ENCODE measurements around the gene PTPN12. TPM values are rescaled to one million over a fixed set of nuclear protein-coding genes. Genes with fewer than 3 reads are reported as not detected.

The PTPN12 gene
- total and polyA plus RNA-seq, 4 donors = 52.2 to 92.9 (median 57.1) TPM

GRCh38 chr7:77548206-77548605, 11.1 kb downstream of the PTPN12 start:
- WGBS (ENCODE audit: insufficient coverage) = no CpG with 5 or more reads among the region's 3 CpGs
- no peak for DNase-seq (ENCODE audit: low read depth in 4 of 6, low spot score in 6 of 6)
- no peaks in the 10 kb centered on the region for H3K4me1 ChIP-seq (ENCODE audit: control insufficient read depth, insufficient read depth, low read length)

GRCh38 chr7:77549106-77549870, 12.2 kb downstream of the PTPN12 start:
- no peaks in the 10 kb centered on the region for H3K4me1 ChIP-seq (ENCODE audit: control insufficient read depth, insufficient read depth, low read length)
- H3K9me3 ChIP-seq (ENCODE audit: control insufficient read depth, insufficient read depth, low read length) = peaks cover 1% of the 10 kb centered on the region
- H3K27ac ChIP-seq (ENCODE audit: low read depth, low read length) = no peak overlapping the region
- no CpG with 5 or more reads among the region's 3 CpGs for WGBS (ENCODE audit: insufficient coverage)
- no peaks in the 10 kb centered on the region for H3K27me3 ChIP-seq (ENCODE audit: control insufficient read depth, insufficient read depth, low read length)
- H3K36me3 ChIP-seq (ENCODE audit: control insufficient read depth, insufficient read depth, low read length) = no peaks in the 10 kb centered on the region
- H3K4me3 ChIP-seq (ENCODE audit: low read depth, low read length) = no peak overlapping the region
- DNase-seq (ENCODE audit: low read depth in 4 of 6, low spot score in 6 of 6) = no peak

More at GRCh38 chr7:77548206-77548605, 11.1 kb downstream of the PTPN12 start:
- Histone ChIP-seq H3K27ac (ENCODE audit: low read depth, low read length) (no peak overlapping the region), H3K9me3 (ENCODE audit: control insufficient read depth, insufficient read depth, low read length) (peaks cover 4% of the 10 kb centered on the region), H3K4me3 (ENCODE audit: low read depth, low read length) (no peak overlapping the region), H3K27me3 (ENCODE audit: control insufficient read depth, insufficient read depth, low read length) (no peaks in the 10 kb centered on the region), H3K36me3 (ENCODE audit: control insufficient read depth, insufficient read depth, low read length) (no peaks in the 10 kb centered on the region)

- no CpG with 5 or more reads among the region's 3 CpGs for WGBS (ENCODE audit: insufficient coverage)
- H3K4me3 ChIP-seq (ENCODE audit: low read depth, low read length) = no peak overlapping the region
- H3K27ac ChIP-seq (ENCODE audit: low read depth, low read length) = no peak overlapping the region
- no peaks in the 10 kb centered on the region for H3K36me3 ChIP-seq (ENCODE audit: control insufficient read depth, insufficient read depth, low read length)
- no peaks in the 10 kb centered on the region for H3K4me1 ChIP-seq (ENCODE audit: control insufficient read depth, insufficient read depth, low read length)
- H3K27me3 ChIP-seq (ENCODE audit: control insufficient read depth, insufficient read depth, low read length) = no peaks in the 10 kb centered on the region
- no peak for DNase-seq (ENCODE audit: low read depth in 4 of 6, low spot score in 6 of 6)
- H3K9me3 ChIP-seq (ENCODE audit: control insufficient read depth, insufficient read depth, low read length) = peaks cover 1% of the 10 kb centered on the region
These were observed 13.5 kb downstream of the PTPN12 start for GRCh38 chr7:77550586-77550985.

GRCh38 chr7:77553123-77553522, 16.0 kb downstream of the PTPN12 start:
- Histone ChIP-seq H3K27ac (ENCODE audit: low read depth, low read length) (no peak overlapping the region), H3K36me3 (ENCODE audit: control insufficient read depth, insufficient read depth, low read length) (no peaks in the 10 kb centered on the region), H3K27me3 (ENCODE audit: control insufficient read depth, insufficient read depth, low read length) (no peaks in the 10 kb centered on the region), H3K4me1 (ENCODE audit: control insufficient read depth, insufficient read depth, low read length) (no peaks in the 10 kb centered on the region), H3K9me3 (ENCODE audit: control insufficient read depth, insufficient read depth, low read length) (peaks cover 1% of the 10 kb centered on the region), H3K4me3 (ENCODE audit: low read depth, low read length) (no peak overlapping the region)
- WGBS (ENCODE audit: insufficient coverage) = no CpG with 5 or more reads among the region's 2 CpGs
- DNase-seq (ENCODE audit: low read depth in 4 of 6, low spot score in 6 of 6) = no peak

- Histone ChIP-seq H3K27ac (ENCODE audit: low read depth, low read length) (no peak overlapping the region), H3K27me3 (ENCODE audit: control insufficient read depth, insufficient read depth, low read length) (no peaks in the 10 kb centered on the region), H3K4me1 (ENCODE audit: control insufficient read depth, insufficient read depth, low read length) (no peaks in the 10 kb centered on the region), H3K4me3 (ENCODE audit: low read depth, low read length) (no peak overlapping the region), H3K9me3 (ENCODE audit: control insufficient read depth, insufficient read depth, low read length) (peaks cover 1% of the 10 kb centered on the region), H3K36me3 (ENCODE audit: control insufficient read depth, insufficient read depth, low read length) (no peaks in the 10 kb centered on the region)
- no peak for DNase-seq (ENCODE audit: low read depth in 4 of 6, low spot score in 6 of 6)
- WGBS (ENCODE audit: insufficient coverage) = no CpG with 5 or more reads among the region's 2 CpGs
These were observed 21.3 kb downstream of the PTPN12 start for GRCh38 chr7:77558284-77558967.

GRCh38 chr7:77561352-77561751, 24.3 kb downstream of the PTPN12 start:
- Histone ChIP-seq H3K27me3 (ENCODE audit: control insufficient read depth, insufficient read depth, low read length) (no peaks in the 10 kb centered on the region), H3K4me1 (ENCODE audit: control insufficient read depth, insufficient read depth, low read length) (no peaks in the 10 kb centered on the region), H3K9me3 (ENCODE audit: control insufficient read depth, insufficient read depth, low read length) (no peaks in the 10 kb centered on the region), H3K36me3 (ENCODE audit: control insufficient read depth, insufficient read depth, low read length) (no peaks in the 10 kb centered on the region), H3K27ac (ENCODE audit: low read depth, low read length) (no peak overlapping the region), H3K4me3 (ENCODE audit: low read depth, low read length) (no peak overlapping the region)
- no CpG with 5 or more reads among the region's 3 CpGs for WGBS (ENCODE audit: insufficient coverage)
- no peak for DNase-seq (ENCODE audit: low read depth in 4 of 6, low spot score in 6 of 6)

GRCh38 chr7:77563275-77563674, 26.2 kb downstream of the PTPN12 start:
- DNase-seq (ENCODE audit: low read depth in 4 of 6, low spot score in 6 of 6) = no peak

GRCh38 chr7:77565917-77566316, 28.8 kb downstream of the PTPN12 start:
- no peaks in the 10 kb centered on the region for H3K9me3 ChIP-seq (ENCODE audit: control insufficient read depth, insufficient read depth, low read length)
- H3K4me3 ChIP-seq (ENCODE audit: low read depth, low read length) = no peak overlapping the region
- H3K36me3 ChIP-seq (ENCODE audit: control insufficient read depth, insufficient read depth, low read length) = no peaks in the 10 kb centered on the region
- H3K27me3 ChIP-seq (ENCODE audit: control insufficient read depth, insufficient read depth, low read length) = no peaks in the 10 kb centered on the region
- H3K4me1 ChIP-seq (ENCODE audit: control insufficient read depth, insufficient read depth, low read length) = peaks cover 6% of the 10 kb centered on the region
- no peak overlapping the region for H3K27ac ChIP-seq (ENCODE audit: low read depth, low read length)
- WGBS (ENCODE audit: insufficient coverage) = no CpG with 5 or more reads among the region's 1 CpG
- DNase-seq (ENCODE audit: low read depth in 4 of 6, low spot score in 6 of 6) = no peak

More at GRCh38 chr7:77563275-77563674, 26.2 kb downstream of the PTPN12 start:
- Histone ChIP-seq H3K4me1 (ENCODE audit: control insufficient read depth, insufficient read depth, low read length) (no peaks in the 10 kb centered on the region), H3K36me3 (ENCODE audit: control insufficient read depth, insufficient read depth, low read length) (no peaks in the 10 kb centered on the region), H3K9me3 (ENCODE audit: control insufficient read depth, insufficient read depth, low read length) (no peaks in the 10 kb centered on the region), H3K4me3 (ENCODE audit: low read depth, low read length) (no peak overlapping the region), H3K27ac (ENCODE audit: low read depth, low read length) (no peak overlapping the region), H3K27me3 (ENCODE audit: control insufficient read depth, insufficient read depth, low read length) (no peaks in the 10 kb centered on the region)
- WGBS (ENCODE audit: insufficient coverage) = no CpG with 5 or more reads among the region's 2 CpGs

- Histone ChIP-seq H3K36me3 (ENCODE audit: control insufficient read depth, insufficient read depth, low read length) (no peaks in the 10 kb centered on the region), H3K9me3 (ENCODE audit: control insufficient read depth, insufficient read depth, low read length) (no peaks in the 10 kb centered on the region), H3K27me3 (ENCODE audit: control insufficient read depth, insufficient read depth, low read length) (no peaks in the 10 kb centered on the region), H3K27ac (ENCODE audit: low read depth, low read length) (no peak overlapping the region), H3K4me1 (ENCODE audit: control insufficient read depth, insufficient read depth, low read length) (peaks cover 6% of the 10 kb centered on the region), H3K4me3 (ENCODE audit: low read depth, low read length) (no peak overlapping the region)
- no peak for DNase-seq (ENCODE audit: low read depth in 4 of 6, low spot score in 6 of 6)
- WGBS (ENCODE audit: insufficient coverage) = 95% methylated on average over 4 of the region's 9 CpGs
These were observed 29.3 kb downstream of the PTPN12 start for GRCh38 chr7:77566421-77566820.

Data from spinal cord (tissue), 10 donors.